K562 (cell line): ENCODE results near the gene MYO16. TPM values are rescaled to one million over a fixed set of nuclear protein-coding genes. Genes with fewer than 3 reads are reported as not detected.

Experiments used
- ATAC-seq: fragments of 200-7000 bp; cut with Tn5 transposase; 3 replicates; pipeline ENCODE4 v1.9.1; 2020; ENCODE audit warnings: moderate library complexity
- BruUV-seq: library from RNA; stranded (reverse); fragments of 400-500 nt; replicated peaks from 2 replicates; lab custom pipeline; 2021; lab: Mats Ljungman, UMichigan
- CTCF ChIA-PET: fragments of 300-600 bp; formaldehyde crosslinking; extraction: SDS; loops from one replicate; lab custom pipeline; 2021; ENCODE audit warnings: low intra/inter-chr PET ratio; lab: Yijun Ruan, JAX
- POLR2A ChIA-PET: fragments of 300-600, 350-650 bp; sonication (Branson Sonifier 250); formaldehyde crosslinking; extraction: SDS; loops from one replicate; lab custom pipeline; 2021; ENCODE audit warnings: antibody characterized with exemption, inconsistent platforms; lab: Yijun Ruan, JAX
- DNase-seq, 4 experiments: peaks; one replicate each; pipeline versions ENCODE4 v3.0.0 to v3.0.0-alpha.2; 2011 to 2018; ENCODE audit warnings: low spot score in 3 of 4, mixed read lengths in 3 of 4; ENCODE audit errors: extremely low read depth in 1 of 4
- FAIRE-seq: peaks from 2 replicates; lab custom pipeline; 2011; peaks lifted over from hg19 to GRCh38; lab: Jason Lieb, UNC
- H2AFZ ChIP-seq: 2 replicates; pipeline ENCODE4 v1.6.0; 2011; ENCODE audit warnings: low read depth, low read length, control low read depth, inconsistent platforms
- H3K27ac ChIP-seq: fragments of 200-600 bp; 3 replicates; pipeline ENCODE4 v1.8.0; 2011; ENCODE audit warnings: low read depth, mild to moderate bottlenecking, control low read depth, inconsistent platforms, low read length, moderate library complexity, mixed read lengths; ENCODE audit errors: extremely low read depth
- H3K27me3 ChIP-seq, 2 experiments: fragments of 300-600 bp in 1 of 2; 2 replicates in 1 of 2; 3 replicates in 1 of 2; pipeline versions ENCODE4 v1.6.0 to v1.8.0; 2011; ENCODE audit warnings: inconsistent platforms in 2 of 2, low read length in 2 of 2, mild to moderate bottlenecking in 1 of 2, mixed read lengths in 1 of 2, moderate library complexity in 1 of 2; ENCODE audit not compliant: control insufficient read depth in 2 of 2, insufficient read depth in 2 of 2
- H3K36me3 ChIP-seq: fragments of 300-600 bp; 3 replicates; pipeline ENCODE4 v1.8.0; 2011; ENCODE audit warnings: mild to moderate bottlenecking, low read length, inconsistent platforms; ENCODE audit not compliant: control insufficient read depth, insufficient read depth
- H3K4me1 ChIP-seq, 2 experiments: fragments of 200-600 bp in 1 of 2; replicated peaks in 1 of 2; 2 replicates in 1 of 2; 3 replicates in 1 of 2; pipeline versions ENCODE4 v1.5.1 to v1.8.0; 2011; ENCODE audit warnings: inconsistent platforms in 2 of 2, low read length in 2 of 2, mild to moderate bottlenecking in 1 of 2, mixed read lengths in 1 of 2, moderate library complexity in 1 of 2; ENCODE audit not compliant: control insufficient read depth in 2 of 2, insufficient read depth in 2 of 2
- H3K4me2 ChIP-seq: 2 replicates; pipeline ENCODE4 v1.6.1; 2011; ENCODE audit warnings: low read length, control low read depth, inconsistent platforms, mixed read lengths; ENCODE audit not compliant: insufficient read depth
- H3K4me3 ChIP-seq: fragments of 200-600 bp; sonication (generic), shearing (Covaris generic); 2 replicates; pipeline ENCODE4 v1.5.1; 2016; ENCODE audit warnings: control low read depth, inconsistent platforms
- H3K79me2 ChIP-seq: fragments of 200-600 bp; 3 replicates; pipeline ENCODE4 v1.8.0; 2011; ENCODE audit warnings: low read length, inconsistent platforms; ENCODE audit not compliant: control insufficient read depth, insufficient read depth
- H3K9ac ChIP-seq, 2 experiments: 2 replicates each; pipeline versions ENCODE4 v1.6.0 to v1.6.1; 2011; ENCODE audit warnings: low read depth in 2 of 2, low read length in 2 of 2, control low read depth in 1 of 2, inconsistent platforms in 1 of 2, mild to moderate bottlenecking in 1 of 2, mixed read lengths in 1 of 2; ENCODE audit not compliant: insufficient read depth in 1 of 2
- H3K9me1 ChIP-seq: one replicate; pipeline ENCODE4 v1.6.0; 2011; ENCODE audit warnings: inconsistent platforms, mild to moderate bottlenecking, low read length, moderate library complexity; ENCODE audit not compliant: control insufficient read depth, insufficient read depth
- H3K9me3 ChIP-seq: replicated peaks from 2 replicates; pipeline ENCODE4 v1.5.1; 2011; ENCODE audit warnings: low read depth, low read length, inconsistent platforms; ENCODE audit not compliant: control insufficient read depth, insufficient read depth
- H4K20me1 ChIP-seq: replicated peaks from 2 replicates; pipeline ENCODE4 v1.6.1; 2011; ENCODE audit warnings: low read length, inconsistent platforms, mixed read lengths; ENCODE audit not compliant: control insufficient read depth, insufficient read depth
- MLLT1 ChIP-seq, 2 experiments: fragments of 450-650 bp; IDR thresholded peaks; 2 replicates each; pipeline ENCODE4 v1.6.1; 2016
- MTF1 ChIP-seq: fragments of 250-450 bp; sonication (Bioruptor Pico); IDR thresholded peaks from 2 replicates; pipeline ENCODE4 v1.9.0; 2021; ENCODE audit warnings: moderate library complexity, mild to moderate bottlenecking, inconsistent platforms, borderline replicate concordance
- PCBP2 ChIP-seq: fragments of 200-400 bp; formaldehyde crosslinking; IDR thresholded peaks from 2 replicates; pipeline ENCODE4 v1.6.1; 2018; ENCODE audit warnings: low read length, low read depth, mild to moderate bottlenecking, moderate library complexity; ENCODE audit not compliant: poor library complexity, severe bottlenecking
- PTTG1 ChIP-seq: fragments of 450-650 bp; IDR thresholded peaks from 2 replicates; pipeline ENCODE4 v1.6.1; 2016; ENCODE audit warnings: low read depth, mild to moderate bottlenecking, missing genetic modification characterization, missing compliant biosample characterization
- RB1 ChIP-seq: fragments of 450-650 bp; IDR thresholded peaks from 2 replicates; pipeline ENCODE4 v1.6.1; 2017; ENCODE audit warnings: low read depth, mild to moderate bottlenecking
- RBM15 ChIP-seq: fragments of 200-400 bp; formaldehyde crosslinking; IDR thresholded peaks from 2 replicates; pipeline ENCODE4 v1.6.1; 2018; ENCODE audit warnings: mild to moderate bottlenecking, low read length, moderate library complexity; ENCODE audit not compliant: insufficient read depth
- RHOXF2B ChIP-seq: fragments of 250-450 bp; sonication (Bioruptor Pico); conservative IDR thresholded peaks from 2 replicates; pipeline ENCODE4 v1.5.1; 2021
- SIN3B ChIP-seq: fragments of 450-650 bp; IDR thresholded peaks from 2 replicates; pipeline ENCODE4 v1.6.1; 2017; ENCODE audit warnings: low read depth, mild to moderate bottlenecking, moderate library complexity
- SNIP1 ChIP-seq: fragments of 450-650 bp; IDR thresholded peaks from 2 replicates; pipeline ENCODE4 v1.7.1; 2017; ENCODE audit warnings: low read depth, mild to moderate bottlenecking
- STAT5B ChIP-seq: fragments of 250-450 bp; sonication (Bioruptor Pico); IDR thresholded peaks from 2 replicates; pipeline ENCODE4 v1.8.0; 2021; ENCODE audit warnings: mild to moderate bottlenecking, inconsistent platforms
- ZBTB11 ChIP-seq, 3 experiments: fragments of 200-800 bp in 1 of 3; fragments of 250-450 bp in 1 of 3; fragments of 450-650 bp in 1 of 3; sonication (Bioruptor Pico) in 1 of 3; sonication (Bioruptor generic) in 1 of 3; formaldehyde crosslinking in 1 of 3; IDR thresholded peaks; 2 replicates each; pipeline versions ENCODE4 v1.6.1 to v1.8.0; 2016 to 2022; ENCODE audit warnings: mild to moderate bottlenecking in 2 of 3, missing genetic modification characterization in 2 of 3, missing compliant biosample characterization in 1 of 3, moderate library complexity in 1 of 3
- ZNF740 ChIP-seq, 3 experiments: fragments of 200-800 bp in 1 of 3; sonication (Bioruptor generic) in 1 of 3; sonication (generic) in 1 of 3; formaldehyde crosslinking in 1 of 3; IDR thresholded peaks; 2 replicates each; pipeline versions ENCODE4 v1.6.1 to v1.8.0; 2016 to 2022; ENCODE audit warnings: mild to moderate bottlenecking in 2 of 3, missing compliant biosample characterization in 2 of 3, missing genetic modification characterization in 2 of 3, missing genetic modification reagents in 1 of 3
- WGBS: fragments of 100-300 bp; shearing (Covaris generic); methylation state at CpG from one replicate; pipeline ENCODE4 v1.1.6; 2016; ENCODE audit warnings: low coverage, mixed read lengths; ENCODE audit not compliant: insufficient coverage; ENCODE audit errors: missing lambda C conversion rate; 5-methylcytosine and 5-hydroxymethylcytosine counted together
- in situ Hi-C: fragments of 300-500 bp; cut with MboI; formaldehyde crosslinking; loops from 4 replicates; pipeline ENCODE4 v1.15.0; 2018; ENCODE audit warnings: inconsistent platforms, mixed read lengths
- intact Hi-C: fragments of 100-400 bp; cut with micrococcal nuclease; formaldehyde crosslinking; loops from 2 replicates; pipeline ENCODE4 v1.14.2; 2022
- polyA plus RNA-seq, 8 experiments: library from polyadenylated mRNA; depleted of rRNA in 4 of 8; stranded (reverse) in 5 of 8; unstranded in 3 of 8; fragments of >200 nt; fragmentation: Nextera tagmentation in 2 of 8; fragmentation: Illumina TruSeq in 1 of 8; extraction: Ambion mirVana in 2 of 8; extraction: Trizol in 1 of 8; gene quantifications; 2 replicates each; pipeline versions ENCODE4 v1.2.1 to v1.2.3, GENCODE V29; 2011 to 2014; ENCODE audit warnings: inconsistent platforms in 1 of 8, missing spikeins in 1 of 8
- total RNA-seq, 7 experiments: library from RNA; depleted of rRNA in 6 of 7; stranded (reverse); fragments of >200 nt in 6 of 7; fragmentation: Illumina TruSeq in 2 of 7; extraction: Trizol in 2 of 7; gene quantifications; 2 replicates each; pipeline versions ENCODE4 v1.2.1 to v1.2.3, GENCODE V29; 2011 to 2021; ENCODE audit warnings: low replicate concordance in 1 of 7

Gene MYO16
- total and polyA plus RNA-seq, 9 of the 15 experiments (the other 6 are each of a cell fraction or from before 2014, with no cell fraction given): 4.3 to 45.7 (median 12.1) TPM

- no peaks in the 10 kb centered on the region for H4K20me1 ChIP-seq
- H3K9ac ChIP-seq: no peak overlapping the region
- H3K27me3 ChIP-seq: no peaks in the 10 kb centered on the region
- no peak overlapping the region for H3K4me2 ChIP-seq
- intact Hi-C loops (no loop called here), in situ Hi-C loops (no loop called here)
- ChIA-PET CTCF (no interaction called here), POLR2A (no interaction called here)
- no peak for DNase-seq
- no TSS peak for BruUV-seq
- no peaks in the 10 kb centered on the region for H3K4me1 ChIP-seq
- no peak for FAIRE-seq
- no peaks in the 10 kb centered on the region for H3K36me3 ChIP-seq
- no peaks in the 10 kb centered on the region for H3K79me2 ChIP-seq
- no peak for ATAC-seq
- no peak overlapping the region for H2AFZ ChIP-seq
- H3K9me3 ChIP-seq: no peaks in the 10 kb centered on the region
- no peak overlapping the region for H3K4me3 ChIP-seq
- no peak for TF ChIP-seq ZNF740 (CRISPR knock-in tag; IDR thresholded peaks at IDR 0.05)
- TF ChIP-seq ZNF740 (tag; IDR thresholded peaks at IDR 0.05): no peak
- no peak for TF ChIP-seq MTF1 (CRISPR knock-in tag)
- TF ChIP-seq STAT5B (CRISPR knock-in tag): no peak
- no peak for TF ChIP-seq MLLT1 (IDR thresholded peaks at IDR 0.05)
- TF ChIP-seq SNIP1: no peak
- TF ChIP-seq PTTG1 (tag): no peak
- no peak for TF ChIP-seq RHOXF2B (CRISPR knock-in tag)
- no peak for TF ChIP-seq SIN3B
- TF ChIP-seq RBM15: no peak
- no peak for TF ChIP-seq RB1
- TF ChIP-seq ZBTB11 (CRISPR knock-in tag; IDR thresholded peaks at IDR 0.05): no peak
- no peak for TF ChIP-seq PCBP2
- TF ChIP-seq, all 486 proteins: peak for 0
- Histone ChIP-seq H3K27ac (no peak overlapping the region), H3K9me1 (no peaks in the 10 kb centered on the region)
- 0% methylated on average over 1 of the region's 1 CpG for WGBS
Measured at GRCh38 chr13:109254274-109254673, 624.9 kb downstream of the MYO16 start.
